ENCODE results near the gene ERAS.

- TF ChIP-seq, protein P1, sequence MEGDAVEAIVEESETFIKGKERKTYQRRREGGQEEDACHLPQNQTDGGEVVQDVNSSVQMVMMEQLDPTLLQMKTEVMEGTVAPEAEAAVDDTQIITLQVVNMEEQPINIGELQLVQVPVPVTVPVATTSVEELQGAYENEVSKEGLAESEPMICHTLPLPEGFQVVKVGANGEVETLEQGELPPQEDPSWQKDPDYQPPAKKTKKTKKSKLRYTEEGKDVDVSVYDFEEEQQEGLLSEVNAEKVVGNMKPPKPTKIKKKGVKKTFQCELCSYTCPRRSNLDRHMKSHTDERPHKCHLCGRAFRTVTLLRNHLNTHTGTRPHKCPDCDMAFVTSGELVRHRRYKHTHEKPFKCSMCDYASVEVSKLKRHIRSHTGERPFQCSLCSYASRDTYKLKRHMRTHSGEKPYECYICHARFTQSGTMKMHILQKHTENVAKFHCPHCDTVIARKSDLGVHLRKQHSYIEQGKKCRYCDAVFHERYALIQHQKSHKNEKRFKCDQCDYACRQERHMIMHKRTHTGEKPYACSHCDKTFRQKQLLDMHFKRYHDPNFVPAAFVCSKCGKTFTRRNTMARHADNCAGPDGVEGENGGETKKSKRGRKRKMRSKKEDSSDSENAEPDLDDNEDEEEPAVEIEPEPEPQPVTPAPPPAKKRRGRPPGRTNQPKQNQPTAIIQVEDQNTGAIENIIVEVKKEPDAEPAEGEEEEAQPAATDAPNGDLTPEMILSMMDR (IDR thresholded peaks at IDR 0.05; ENCODE audit: poor library complexity, severe bottlenecking) = no peak
- TF ChIP-seq EP300 (conservative IDR thresholded peaks at IDR 0.05; ENCODE audit: poor library complexity, severe bottlenecking) = no peak
- no peak for TF ChIP-seq MXI1 (conservative IDR thresholded peaks at IDR 0.05; ENCODE audit: poor library complexity, severe bottlenecking)
- TF ChIP-seq EZH2 (IDR thresholded peaks at IDR 0.05; ENCODE audit: borderline replicate concordance, insufficient read depth, low read length, poor library complexity, severe bottlenecking) = no peak
- TF ChIP-seq RAD21 (conservative IDR thresholded peaks at IDR 0.05) = no peak
- TF ChIP-seq POLR2AphosphoS5 (IDR thresholded peaks at IDR 0.05) = no peak
- TF ChIP-seq TAF1 (IDR thresholded peaks at IDR 0.05; ENCODE audit: low read depth) = no peak
- no peak for TF ChIP-seq REST (IDR thresholded peaks at IDR 0.05; ENCODE audit: borderline replicate concordance)
- TF ChIP-seq SMC3 (conservative IDR thresholded peaks at IDR 0.05; ENCODE audit: poor library complexity) = no peak
These were observed 35.8 kb upstream of the ERAS start for GRCh38 chrX:48790477-48790876.

All from neural cell (in vitro differentiated cells).